Retinal pigment epithelial cell (primary cell): ENCODE data around the gene NAA60.

Experiments used
- DNase-seq: peaks from one replicate; pipeline ENCODE4 v3.0.0-alpha.2; 2010; ENCODE audit warnings: low read depth
- H3K4me3 ChIP-seq: 2 replicates; pipeline ENCODE4 v1.5.1; 2011; ENCODE audit warnings: mild to moderate bottlenecking, low read length, control low read depth, moderate library complexity
- TF ChIP-seq, protein P1 (sequence below): conservative IDR thresholded peaks from 2 replicates; pipeline ENCODE4 v1.5.1; 2011; ENCODE audit warnings: low read depth, low read length, control low read depth, inconsistent platforms

The NAA60 gene

GRCh38 chr16:3443108-3444031 lies at the start of gene NAA60, which contains the start of gene ZNF597:
Gene NAA60, plus strand, starts transcription at chr16:3443680. Its CDS starts 32,548 bp downstream, at chr16:3476228.
Gene ZNF597, minus strand, starts transcription at chr16:3443504. Its CDS starts 351 bp downstream, at chr16:3443153.
- TF ChIP-seq, protein P1, sequence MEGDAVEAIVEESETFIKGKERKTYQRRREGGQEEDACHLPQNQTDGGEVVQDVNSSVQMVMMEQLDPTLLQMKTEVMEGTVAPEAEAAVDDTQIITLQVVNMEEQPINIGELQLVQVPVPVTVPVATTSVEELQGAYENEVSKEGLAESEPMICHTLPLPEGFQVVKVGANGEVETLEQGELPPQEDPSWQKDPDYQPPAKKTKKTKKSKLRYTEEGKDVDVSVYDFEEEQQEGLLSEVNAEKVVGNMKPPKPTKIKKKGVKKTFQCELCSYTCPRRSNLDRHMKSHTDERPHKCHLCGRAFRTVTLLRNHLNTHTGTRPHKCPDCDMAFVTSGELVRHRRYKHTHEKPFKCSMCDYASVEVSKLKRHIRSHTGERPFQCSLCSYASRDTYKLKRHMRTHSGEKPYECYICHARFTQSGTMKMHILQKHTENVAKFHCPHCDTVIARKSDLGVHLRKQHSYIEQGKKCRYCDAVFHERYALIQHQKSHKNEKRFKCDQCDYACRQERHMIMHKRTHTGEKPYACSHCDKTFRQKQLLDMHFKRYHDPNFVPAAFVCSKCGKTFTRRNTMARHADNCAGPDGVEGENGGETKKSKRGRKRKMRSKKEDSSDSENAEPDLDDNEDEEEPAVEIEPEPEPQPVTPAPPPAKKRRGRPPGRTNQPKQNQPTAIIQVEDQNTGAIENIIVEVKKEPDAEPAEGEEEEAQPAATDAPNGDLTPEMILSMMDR: no peak
- peak within 1 kb of the TSS; percentile 84 for H3K4me3 ChIP-seq
- DNase-seq: peak; percentile 78

DNA sequence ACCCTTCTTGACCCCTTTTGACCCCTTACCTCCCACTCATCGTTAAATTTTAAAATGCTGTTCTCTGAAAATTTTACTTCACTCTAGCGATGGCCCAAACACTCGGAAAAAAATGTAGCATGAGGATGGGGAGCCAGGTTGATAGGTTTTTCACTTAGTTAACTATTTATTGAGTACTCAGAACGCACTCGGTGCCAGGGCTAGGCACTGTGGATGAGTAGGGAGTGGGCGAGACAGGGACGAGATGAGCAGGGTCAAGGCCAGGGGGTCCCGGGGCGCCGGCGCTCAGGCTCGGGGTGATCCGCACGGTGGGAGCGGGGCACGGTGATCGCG lies 43.1 kb upstream of the NAA60 start:
- TF ChIP-seq, protein P1: no peak
- DNase-seq: no peak
- peak overlapping the region; percentile 92 for H3K4me3 ChIP-seq

DNA sequence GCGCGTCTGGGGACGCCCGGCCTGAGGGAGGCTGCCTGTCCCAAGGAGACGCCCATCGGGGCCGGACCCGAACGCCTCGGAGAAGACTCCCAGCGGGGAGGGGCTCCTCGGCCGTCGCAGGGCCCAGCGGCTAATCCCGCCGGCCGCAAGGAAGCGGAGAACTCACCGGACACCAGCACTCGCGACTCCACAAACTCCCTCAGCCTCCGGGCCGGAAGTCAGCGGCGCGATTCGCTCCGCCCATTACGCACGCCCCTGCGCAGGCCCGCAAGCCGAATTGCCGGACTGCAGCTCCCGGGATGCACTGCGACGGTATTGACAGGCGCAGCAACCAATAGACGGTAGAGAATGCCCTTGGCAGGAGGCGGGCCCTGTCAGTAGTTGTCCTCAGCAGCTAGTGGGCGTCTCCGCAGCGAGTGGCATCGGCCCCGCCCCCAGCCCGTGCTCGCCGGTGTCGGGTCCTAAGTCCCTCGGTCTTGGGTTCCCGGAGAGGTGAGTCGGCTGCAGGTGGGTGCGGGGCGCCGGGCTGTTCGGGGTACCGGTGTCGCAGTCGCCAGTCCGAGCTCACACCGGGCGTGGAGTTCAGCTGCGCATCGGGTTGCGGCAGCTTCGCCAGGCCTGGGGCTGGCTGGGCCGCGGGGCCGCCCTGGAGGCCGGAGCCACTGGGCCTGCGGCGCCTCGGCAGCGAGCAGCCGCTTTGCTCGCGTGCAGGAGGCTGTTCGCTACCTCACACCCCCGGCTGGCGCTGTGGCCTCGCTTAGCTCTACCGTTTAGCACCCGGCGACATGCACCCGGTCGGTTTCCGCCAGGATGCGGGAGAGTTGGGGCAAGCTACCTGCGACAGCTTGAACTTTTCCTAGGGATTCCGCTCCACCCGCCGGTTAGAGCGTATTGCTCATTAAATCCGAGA lies 42.4 kb upstream of the NAA60 start, which contains the start of the genes ZNF174 and ZSCAN32:
Gene ZNF174 (plus strand): TSS at position 437 of the 910 bp plus-strand sequence. CDS start 790 bp downstream, outside the sequence.
Gene ZSCAN32 (minus strand): TSS at position 226 of the 910 bp plus-strand sequence. CDS start 3,447 bp downstream, outside the sequence.
- DNase-seq: peak; percentile 98
- peak within 1 kb of the TSS; percentile 92 for H3K4me3 ChIP-seq
- TF ChIP-seq, protein P1: no peak

GRCh38 chr16:3401719-3402397 lies 41.6 kb upstream of the NAA60 start:
- TF ChIP-seq, protein P1: no peak
- H3K4me3 ChIP-seq: peak overlapping the region; percentile 92
- no peak for DNase-seq

GRCh38 chr16:3408561-3409197 lies 34.8 kb upstream of the NAA60 start:
- DNase-seq: no peak
- TF ChIP-seq, protein P1: no peak
- no peak overlapping the region for H3K4me3 ChIP-seq
